Right cardiac atrium (tissue), 5 donors: ENCODE results near the gene KIAA1671. TPM values are rescaled to one million over a fixed set of nuclear protein-coding genes. Genes with fewer than 3 reads are reported as not detected.
A peak's percentile ranks its signal among the peaks of the same experiment; 100 is the strongest.

Experiments
- ATAC-seq, 2 donors: fragments of 200-7000 bp; cut with Tn5 transposase; one replicate each; pipeline versions ENCODE4 v1.8.0 to v1.9.1; 2020; ENCODE audit warnings: moderate library complexity in 2 of 2, mild to moderate bottlenecking in 1 of 2
- DNase-seq, 3 donors: peaks; one replicate each; pipeline ENCODE4 v3.0.0-alpha.2; 2020
- H3K27ac ChIP-seq: one replicate; pipeline ENCODE4 v1.5.1; 2013; ENCODE audit warnings: mild to moderate bottlenecking, low read length, control low read depth, moderate library complexity
- H3K27me3 ChIP-seq: one replicate; pipeline ENCODE4 v1.6.1; 2013; ENCODE audit not compliant: control insufficient read depth, insufficient read depth
- H3K4me1 ChIP-seq: one replicate; pipeline ENCODE4 v1.6.1; 2013; ENCODE audit warnings: low read length; ENCODE audit not compliant: control insufficient read depth, insufficient read depth
- H3K4me3 ChIP-seq: one replicate; pipeline ENCODE4 v1.5.1; 2013; ENCODE audit warnings: low read length, control low read depth
- H3K9me3 ChIP-seq: one replicate; pipeline ENCODE4 v1.6.1; 2013; ENCODE audit warnings: low read length; ENCODE audit not compliant: control insufficient read depth
- WGBS: extraction: QIAGEN DNeasy Blood & Tissue Kit; methylation state at CpG from one replicate; pipeline ENCODE4 v1.1.7; 2013; 5-methylcytosine and 5-hydroxymethylcytosine counted together
- intact Hi-C, 4 donors: fragments of 100-400 bp; cut with DNase I; formaldehyde crosslinking; loops; one replicate each; pipeline versions ENCODE4 v1.11.0 to v1.14.0; 2022 to 2023
- polyA plus RNA-seq: library from polyadenylated mRNA; stranded (reverse); fragments of 200-250 nt; gene quantifications from one replicate; pipeline ENCODE4 v1.2.3, GENCODE V29; 2013
- total RNA-seq, 4 donors: library from RNA; stranded (reverse); fragmentation: NEBNext Ultra II Directional; extraction: Animal tissue kit (Norgen Biotek cat#: 25700); gene quantifications; one replicate each; pipeline ENCODE4 v1.2.1, GENCODE V29; 2021
- donor health status: healthy with polysubstance abuse.
- donor health status: DM: no; HTN: yes; CAD: no.
- donor health status: DM: no; HTN: no; CAD: no.
- donor health status: DM: no; HTN: yes; CAD: no; lungs with severe emphysema.
- donor health status: DM: yes; HTN: yes; CAD: no.

The KIAA1671 gene
- total and polyA plus RNA-seq, 5 donors = 7.5 to 24.0 (median 19.9) TPM

DNA sequence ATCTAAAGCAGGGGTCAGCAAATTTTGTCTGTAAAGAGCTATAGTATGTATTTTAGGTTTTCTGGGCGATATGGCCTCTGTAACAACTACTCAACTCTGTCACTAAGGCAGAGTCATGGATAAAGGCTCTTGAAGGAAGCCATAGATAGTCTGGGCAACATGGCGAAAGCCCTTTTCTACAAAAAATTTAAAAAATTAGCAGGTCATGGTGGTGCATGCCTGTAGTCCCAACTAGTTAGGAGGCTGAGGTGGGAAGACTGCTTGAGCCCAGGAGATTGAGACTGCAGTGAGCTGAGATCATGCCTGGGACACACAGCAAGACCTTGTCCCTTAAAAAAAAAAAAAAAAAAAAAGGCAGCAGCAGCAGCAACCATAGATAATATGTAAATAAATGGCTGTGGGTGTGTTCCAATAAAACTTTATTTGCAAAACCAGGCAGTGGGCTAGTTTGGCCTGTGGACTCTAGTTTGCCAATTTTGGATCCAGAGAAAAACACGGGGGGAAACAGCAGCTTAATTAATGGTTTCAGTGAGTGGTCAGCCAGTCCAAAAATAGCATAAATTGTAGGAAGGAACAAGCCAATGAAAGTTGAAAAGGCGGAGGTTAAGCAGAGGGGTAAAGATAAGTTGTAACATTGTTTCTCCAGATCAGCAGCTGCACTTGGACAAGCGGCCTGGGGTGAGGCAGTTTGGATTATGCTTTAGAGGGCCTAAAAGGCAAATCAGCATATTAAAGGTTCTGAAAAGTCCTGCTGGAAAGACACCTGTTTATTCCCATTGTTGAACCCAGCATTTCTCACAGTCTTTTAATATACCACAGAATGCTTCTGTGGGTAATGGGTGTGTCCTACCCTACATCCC, 62.6 kb downstream of the KIAA1671 start:
- WGBS = 53% methylated on average over 5 of the region's 5 CpGs
- H3K27ac ChIP-seq = peak overlapping the region; percentile 25

GRCh38 chr22:25016311-25016710, 63.8 kb downstream of the KIAA1671 start:
- WGBS = 79% methylated on average over 7 of the region's 7 CpGs
- Histone ChIP-seq H3K4me1 (peaks cover 4% of the 10 kb centered on the region), H3K4me3 (no peak overlapping the region), H3K9me3 (no peaks in the 10 kb centered on the region), H3K27ac (no peak overlapping the region), H3K27me3 (no peaks in the 10 kb centered on the region)
- ATAC-seq (no peak), DNase-seq (no peak)
- intact Hi-C loops = no loop called here

More for the DNA sequence above, 62.6 kb downstream of the KIAA1671 start:
- intact Hi-C loops = no loop called here
- no peaks in the 10 kb centered on the region for H3K9me3 ChIP-seq
- no peaks in the 10 kb centered on the region for H3K27me3 ChIP-seq
- ATAC-seq = no peak
- DNase-seq = no peak
- H3K4me3 ChIP-seq = no peak overlapping the region
- peaks cover 4% of the 10 kb centered on the region for H3K4me1 ChIP-seq

GRCh38 chr22:25018009-25018408, 65.5 kb downstream of the KIAA1671 start:
- H3K4me1 ChIP-seq = peaks cover 7% of the 10 kb centered on the region
- WGBS = 42% methylated on average over 8 of the region's 8 CpGs
- intact Hi-C loops = no loop called here
- H3K27ac ChIP-seq = no peak overlapping the region
- ATAC-seq = peak; percentile 18 to 66
- no peak overlapping the region for H3K4me3 ChIP-seq
- H3K9me3 ChIP-seq = no peaks in the 10 kb centered on the region
- DNase-seq = no peak
- no peaks in the 10 kb centered on the region for H3K27me3 ChIP-seq

GRCh38 chr22:25019427-25020184, 67.1 kb downstream of the KIAA1671 start:
- Histone ChIP-seq H3K27me3 (no peaks in the 10 kb centered on the region), H3K4me3 (no peak overlapping the region), H3K27ac (no peak overlapping the region), H3K4me1 (peaks cover 3% of the 10 kb centered on the region), H3K9me3 (no peaks in the 10 kb centered on the region)
- WGBS = 67% methylated on average over 1 of the region's 1 CpG
- intact Hi-C loops = no loop called here
- ATAC-seq (no peak), DNase-seq (no peak)

DNA sequence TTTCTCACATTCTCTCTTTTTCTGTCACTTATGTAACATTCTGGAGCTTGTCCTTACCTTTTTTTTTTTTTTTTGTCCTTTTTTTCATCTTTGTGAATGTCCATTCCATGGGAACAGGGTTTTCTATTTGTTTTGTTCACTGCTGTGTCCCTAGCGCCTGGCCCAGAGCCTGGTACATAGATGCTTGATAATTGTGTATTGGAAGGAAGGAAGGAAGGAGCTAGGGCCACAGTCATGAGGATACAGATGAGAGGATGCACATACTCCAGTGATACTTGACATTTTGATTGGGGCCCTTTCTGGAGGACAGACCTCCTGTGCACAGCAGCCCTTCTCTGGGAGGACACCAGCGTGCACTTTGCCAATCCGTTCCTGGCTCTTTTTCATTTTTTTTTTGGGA, 68.9 kb downstream of the KIAA1671 start:
- H3K4me3 ChIP-seq = no peak overlapping the region
- 70% methylated on average over 3 of the region's 3 CpGs for WGBS
- DNase-seq (peak in 2 of 3 donors; percentile 25 to 71), ATAC-seq (no peak)
- no peaks in the 10 kb centered on the region for H3K9me3 ChIP-seq
- no peak overlapping the region for H3K27ac ChIP-seq
- intact Hi-C loops = no loop called here
- no peaks in the 10 kb centered on the region for H3K27me3 ChIP-seq
- H3K4me1 ChIP-seq = peaks cover 10% of the 10 kb centered on the region

DNA sequence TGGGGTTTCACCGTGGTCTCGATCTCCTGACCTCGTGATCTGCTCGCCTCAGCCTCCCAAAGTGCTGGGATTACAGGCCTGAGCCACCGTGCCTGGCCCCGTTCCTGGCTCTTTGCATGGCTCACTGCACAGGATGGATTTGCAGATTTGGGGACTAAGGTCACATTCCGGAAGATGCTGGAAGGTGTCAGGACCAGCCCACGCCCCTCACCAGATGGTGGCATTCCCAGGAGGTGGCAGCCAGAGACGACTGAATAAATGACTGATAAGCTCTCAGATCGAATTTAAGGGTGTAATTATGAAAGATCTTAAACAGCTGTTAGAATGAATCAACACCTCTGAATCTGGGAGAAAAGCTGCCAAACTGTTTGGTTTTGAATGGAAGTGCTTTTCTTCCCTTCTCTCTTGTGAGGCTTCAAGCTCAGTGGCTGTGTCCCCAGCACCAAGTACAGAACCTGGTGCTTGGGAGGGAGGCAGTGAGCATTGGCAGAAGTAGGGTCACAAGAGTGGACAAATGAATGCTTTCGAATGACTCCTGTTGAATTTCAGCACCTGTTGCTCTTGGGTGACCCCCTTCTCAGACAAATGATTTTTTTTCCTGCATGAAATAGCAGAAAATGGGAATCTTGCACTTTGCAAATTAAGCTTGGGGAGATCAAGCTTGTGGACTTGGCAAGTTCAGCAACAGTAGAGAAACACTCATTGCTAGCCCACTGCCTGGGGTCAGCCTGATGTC, 69.6 kb downstream of the KIAA1671 start:
- Histone ChIP-seq H3K27ac (no peak overlapping the region), H3K4me3 (no peak overlapping the region), H3K4me1 (peaks cover 11% of the 10 kb centered on the region), H3K27me3 (no peaks in the 10 kb centered on the region), H3K9me3 (no peaks in the 10 kb centered on the region)
- ATAC-seq (peak; percentile 9 to 26), DNase-seq (peak; percentile 43 to 84 (median 82))
- intact Hi-C loops = no loop called here
- 55% methylated on average over 11 of the region's 11 CpGs for WGBS

GRCh38 chr22:25023879-25024278, 71.4 kb downstream of the KIAA1671 start:
- WGBS = 95% methylated on average over 3 of the region's 3 CpGs
- no peaks in the 10 kb centered on the region for H3K9me3 ChIP-seq
- H3K4me1 ChIP-seq = peaks cover 13% of the 10 kb centered on the region
- no peak for DNase-seq
- no peak overlapping the region for H3K4me3 ChIP-seq
- ATAC-seq = no peak
- intact Hi-C loops = no loop called here
- H3K27ac ChIP-seq = no peak overlapping the region
- H3K27me3 ChIP-seq = no peaks in the 10 kb centered on the region

DNA sequence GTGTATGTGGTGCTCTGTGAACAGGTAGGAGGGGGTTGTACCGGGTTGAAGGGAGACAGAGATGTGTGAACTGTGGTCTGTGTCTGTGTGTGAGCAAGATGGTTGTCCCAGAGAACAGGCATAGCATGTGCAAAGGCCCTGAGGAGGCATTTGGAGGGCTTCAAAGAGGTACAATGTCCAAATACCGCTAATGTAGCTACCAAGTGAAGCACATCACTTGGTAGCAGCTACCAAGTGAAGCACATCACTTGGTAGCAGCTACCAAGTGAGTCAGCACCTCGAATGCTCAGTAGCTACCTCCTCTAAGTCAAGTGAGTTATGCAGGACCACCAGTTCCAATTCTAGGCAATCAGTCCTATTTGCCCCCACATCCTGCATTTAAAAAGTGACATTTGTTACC, 72.4 kb downstream of the KIAA1671 start:
- H3K4me3 ChIP-seq = no peak overlapping the region
- WGBS = 96% methylated on average over 3 of the region's 3 CpGs
- no peaks in the 10 kb centered on the region for H3K9me3 ChIP-seq
- DNase-seq (no peak), ATAC-seq (no peak)
- peaks cover 13% of the 10 kb centered on the region for H3K4me1 ChIP-seq
- intact Hi-C loops = loop anchor here in 2 of 4 donors (5.0 kb wide), 2 partner anchors 33 to 73 kb away; partner anchors contain the start of gene KIAA1671 (in 2 of the 2)
- H3K27ac ChIP-seq = no peak overlapping the region
- H3K27me3 ChIP-seq = no peaks in the 10 kb centered on the region

- intact Hi-C loops = loop anchor here in 2 of 4 donors (5.0 kb wide), 2 partner anchors 33 to 73 kb away; partner anchors contain the start of gene KIAA1671 (in 2 of the 2)
- DNase-seq (peak; percentile 62 to 83 (median 79)), ATAC-seq (peak; percentile 63 to 64)
- Histone ChIP-seq H3K27me3 (no peaks in the 10 kb centered on the region), H3K27ac (peak overlapping the region; percentile 28), H3K4me3 (no peak overlapping the region), H3K9me3 (no peaks in the 10 kb centered on the region), H3K4me1 (peaks cover 13% of the 10 kb centered on the region)
- 40% methylated on average over 12 of the region's 12 CpGs for WGBS
Measured at GRCh38 chr22:25025491-25026400, 73.2 kb downstream of the KIAA1671 start.
